Mesodermal cell (in vitro differentiated cells): ENCODE results near the gene KLK8.

Experiments
- H3K27ac ChIP-seq: 2 replicates; pipeline ENCODE4 v1.7.0; 2013; ENCODE audit warnings: mild to moderate bottlenecking, low read depth, low read length, moderate library complexity; ENCODE audit not compliant: severe bottlenecking
- H3K36me3 ChIP-seq: 2 replicates; pipeline ENCODE4 v1.7.1; 2013; ENCODE audit warnings: mild to moderate bottlenecking, low read length, moderate library complexity; ENCODE audit not compliant: control insufficient read depth, insufficient read depth
- H3K4me1 ChIP-seq: one replicate; pipeline ENCODE4 v1.7.1; 2013; ENCODE audit warnings: mild to moderate bottlenecking, low read length; ENCODE audit not compliant: insufficient read depth, control insufficient read depth, poor library complexity, severe bottlenecking
- H3K4me3 ChIP-seq: 2 replicates; pipeline ENCODE4 v1.7.0; 2013; ENCODE audit warnings: low read length, control low read depth, mild to moderate bottlenecking; ENCODE audit not compliant: insufficient read depth, poor library complexity, severe bottlenecking; ENCODE audit errors: extremely low read depth
- H3K9me3 ChIP-seq: 2 replicates; pipeline ENCODE4 v1.7.1; 2013; ENCODE audit warnings: mild to moderate bottlenecking, low read length, moderate library complexity; ENCODE audit not compliant: control insufficient read depth
- WGBS, 2 experiments: methylation state at CpG; one replicate each; pipeline ENCODE4 v1.1.5; 2013; ENCODE audit warnings: missing lambda C conversion rate in 2 of 2; ENCODE audit not compliant: insufficient coverage in 2 of 2; 5-methylcytosine and 5-hydroxymethylcytosine counted together

Gene KLK8

DNA sequence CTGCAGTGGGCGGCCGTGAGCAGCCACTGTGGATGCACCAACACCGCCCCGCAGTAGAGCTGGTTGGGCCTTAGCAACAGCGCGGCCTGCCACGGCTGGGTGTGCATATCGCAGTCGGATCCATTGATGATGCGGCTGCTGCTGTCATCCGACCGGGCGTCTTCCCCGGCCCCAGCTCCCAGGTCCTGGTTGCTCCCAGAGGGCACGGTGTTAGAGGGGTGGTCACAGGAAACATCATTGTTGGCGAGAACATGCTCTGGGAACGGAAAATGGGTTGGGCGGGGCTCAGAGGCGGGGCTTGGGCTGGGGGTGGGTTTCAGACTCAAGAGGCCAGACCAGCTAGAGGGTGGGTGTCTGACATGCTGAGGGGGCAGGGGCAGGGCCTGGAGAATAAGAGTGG, 51.5 kb downstream of the KLK8 start:
- Histone ChIP-seq H3K4me1 (no peaks in the 10 kb centered on the region), H3K36me3 (no peaks in the 10 kb centered on the region), H3K9me3 (no peaks in the 10 kb centered on the region), H3K27ac (no peak overlapping the region), H3K4me3 (no peak overlapping the region)
- WGBS, 2 experiments, result 91 to 92% methylated on average over 13 to 19 of the region's 19 CpGs

- no peaks in the 10 kb centered on the region for H3K9me3 ChIP-seq
- no peaks in the 10 kb centered on the region for H3K4me1 ChIP-seq
- H3K4me3 ChIP-seq, result no peak overlapping the region
- no peaks in the 10 kb centered on the region for H3K36me3 ChIP-seq
- no peak overlapping the region for H3K27ac ChIP-seq
- WGBS, 2 experiments, result 54 to 58% methylated on average over 4 of the region's 4 CpGs
Observed at GRCh38 chr19:50947123-50947522, 54.3 kb downstream of the KLK8 start.
